ENCODE results near the gene CC2D1A.

The CC2D1A gene

DNA sequence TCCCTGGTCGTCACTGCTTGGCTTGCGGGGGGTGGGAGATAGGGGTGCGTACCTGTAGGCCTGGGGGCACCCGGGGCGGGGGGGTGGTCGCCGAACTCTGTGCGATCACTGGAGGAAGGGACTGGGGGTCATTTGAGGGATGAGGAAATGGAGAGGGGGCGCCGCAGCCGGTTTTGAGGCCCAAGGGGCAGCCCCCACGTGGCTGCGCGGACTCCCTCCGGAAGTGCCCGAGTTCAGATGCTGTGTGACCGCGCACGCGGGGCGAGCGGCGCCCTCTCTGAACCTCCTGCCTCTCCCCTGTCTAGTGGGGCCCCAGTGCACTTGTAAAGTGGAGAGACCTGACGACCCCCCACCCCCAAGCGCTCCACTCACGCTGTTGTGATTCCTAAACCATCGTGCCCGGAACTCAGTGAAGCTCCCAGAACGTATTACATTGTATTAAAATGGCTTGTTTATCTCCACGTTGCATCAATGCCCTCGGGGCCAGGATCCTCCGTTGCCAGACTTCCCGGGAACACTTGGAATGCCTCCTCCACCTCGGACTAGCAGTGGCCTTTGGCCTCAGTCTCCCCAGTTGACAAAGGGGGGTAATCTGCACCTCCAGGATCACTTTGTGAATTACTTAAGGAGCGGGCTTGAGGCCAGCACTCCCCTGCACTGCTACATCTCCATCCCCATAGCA is 32.0 kb upstream of the CC2D1A start:
- no peak for DNase-seq (ENCODE audit: low read depth in 1 of 2, low spot score in 1 of 2)
- no peak overlapping the region for H3K27ac ChIP-seq (replicated peaks)
- no peaks in the 10 kb centered on the region for H3K27me3 ChIP-seq (ENCODE audit: insufficient read depth, poor library complexity, severe bottlenecking)
- H3K4me3 ChIP-seq (replicated peaks; ENCODE audit: insufficient read depth, low read length), result no peak overlapping the region
- TF ChIP-seq SPI1 (IDR thresholded peaks at IDR 0.05; ENCODE audit: borderline replicate concordance, low read depth), result no peak
- no peak for TF ChIP-seq GABPA (IDR thresholded peaks at IDR 0.05; ENCODE audit: low read depth)
- no peak for TF ChIP-seq REST (IDR thresholded peaks at IDR 0.05; ENCODE audit: insufficient replicate concordance, low read depth)
- no peak for TF ChIP-seq POLR2AphosphoS5 (IDR thresholded peaks at IDR 0.05; ENCODE audit: low read depth)

DNA sequence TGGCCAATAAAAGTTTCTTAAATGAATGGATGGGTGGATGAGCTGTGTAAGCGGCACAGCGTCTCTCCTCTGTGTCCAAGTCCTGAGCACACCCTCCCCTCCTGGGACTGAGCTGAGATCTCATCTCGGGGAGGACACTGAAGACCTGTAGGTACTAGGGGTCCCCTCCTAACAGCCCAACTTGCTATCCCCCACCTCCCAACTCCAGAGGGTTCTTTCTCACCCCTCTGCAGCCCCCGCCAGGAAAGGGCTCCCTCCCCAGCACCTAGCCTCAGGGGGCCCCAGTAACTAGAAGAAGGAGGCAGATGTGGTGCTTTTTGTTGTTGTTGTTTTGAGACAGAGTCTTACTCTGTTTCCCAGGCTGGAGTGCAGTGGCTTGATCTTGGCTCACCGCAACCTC is 30.2 kb upstream of the CC2D1A start:
- TF ChIP-seq SPI1 (IDR thresholded peaks at IDR 0.05; ENCODE audit: borderline replicate concordance, low read depth) (no peak), REST (IDR thresholded peaks at IDR 0.05; ENCODE audit: insufficient replicate concordance, low read depth) (no peak), POLR2AphosphoS5 (IDR thresholded peaks at IDR 0.05; ENCODE audit: low read depth) (no peak), GABPA (IDR thresholded peaks at IDR 0.05; ENCODE audit: low read depth) (no peak), CTCF (IDR thresholded peaks at IDR 0.05; ENCODE audit: insufficient read depth, low read length) (no peak)
- Histone ChIP-seq H3K27ac (replicated peaks) (no peak overlapping the region), H3K4me3 (replicated peaks; ENCODE audit: insufficient read depth, low read length) (no peak overlapping the region), H3K27me3 (ENCODE audit: insufficient read depth, poor library complexity, severe bottlenecking) (no peaks in the 10 kb centered on the region)
- DNase-seq (ENCODE audit: low read depth in 1 of 2, low spot score in 1 of 2), result no peak

GRCh38 chr19:13876834-13877233 is 29.2 kb upstream of the CC2D1A start, which contains the start of gene NANOS3:
Gene NANOS3, plus strand, starts transcription at chr19:13877134. Its CDS starts 115 bp downstream, at chr19:13877249.
- TF ChIP-seq POLR2AphosphoS5 (IDR thresholded peaks at IDR 0.05; ENCODE audit: low read depth) (no peak), CTCF (IDR thresholded peaks at IDR 0.05; ENCODE audit: insufficient read depth, low read length) (no peak), GABPA (IDR thresholded peaks at IDR 0.05; ENCODE audit: low read depth) (no peak), REST (IDR thresholded peaks at IDR 0.05; ENCODE audit: insufficient replicate concordance, low read depth) (no peak), SPI1 (IDR thresholded peaks at IDR 0.05; ENCODE audit: borderline replicate concordance, low read depth) (no peak)
- no peak within 1 kb of the TSS for H3K27ac ChIP-seq (replicated peaks)
- no peak within 1 kb of the TSS for H3K4me3 ChIP-seq (replicated peaks; ENCODE audit: insufficient read depth, low read length)
- no peak for DNase-seq (ENCODE audit: low read depth in 1 of 2, low spot score in 1 of 2)
- no peaks in the 10 kb centered on the region for H3K27me3 ChIP-seq (ENCODE audit: insufficient read depth, poor library complexity, severe bottlenecking)
